B cell (primary cell): ENCODE results near the gene IFT52.

Source experiments
- CTCF ChIP-seq: fragments of 200-600 bp; IDR thresholded peaks from one replicate; pipeline ENCODE4 v1.8.0; 2022; ENCODE audit warnings: antibody characterized with exemption, mild to moderate bottlenecking
- EZH2 ChIP-seq: IDR thresholded peaks from 2 replicates; pipeline ENCODE4 v1.6.1; 2012; ENCODE audit warnings: borderline replicate concordance, low read depth, mild to moderate bottlenecking, moderate library complexity, low read length; ENCODE audit not compliant: insufficient read depth, poor library complexity, severe bottlenecking

GRCh38 chr20:43563991-43564390 lies 26.7 kb upstream of the IFT52 start:
- TF ChIP-seq CTCF (no peak), EZH2 (no peak)
